HepG2 (cell line): ENCODE data around the gene UNC79. TPM values are rescaled to one million over a fixed set of nuclear protein-coding genes. Genes with fewer than 3 reads are reported as not detected.

Source experiments
- ATAC-seq: fragments of 200-7000 bp; cut with Tn5 transposase; 3 replicates; pipeline ENCODE4 v1.9.1; 2020; ENCODE audit warnings: mild to moderate bottlenecking, moderate library complexity
- BruUV-seq: library from RNA; stranded (reverse); fragments of 400-500 nt; replicated peaks from 2 replicates; lab custom pipeline; 2021; lab: Mats Ljungman, UMichigan
- CTCF ChIA-PET: fragments of 300-600 bp; formaldehyde crosslinking; extraction: SDS; loops from one replicate; lab custom pipeline; 2021; ENCODE audit warnings: low total read pairs, inconsistent platforms, low intra/inter-chr PET ratio; lab: Yijun Ruan, JAX
- POLR2A ChIA-PET: fragments of 350-600 bp; sonication (Branson Sonifier 250); formaldehyde crosslinking; loops from one replicate; lab custom pipeline; 2020; ENCODE audit warnings: antibody characterized with exemption, inconsistent platforms; lab: Yijun Ruan, JAX
- DNase-seq: peaks from one replicate; pipeline ENCODE4 v3.0.0-alpha.2; 2015; ENCODE audit warnings: low spot score
- FAIRE-seq: peaks from 3 replicates; lab custom pipeline; 2011; peaks lifted over from hg19 to GRCh38; lab: Jason Lieb, UNC
- H2AFZ ChIP-seq: one replicate; pipeline ENCODE4 v1.6.1; 2011; ENCODE audit warnings: low read length, inconsistent platforms
- H3K27ac ChIP-seq: fragments of 300-600 bp; 3 replicates; pipeline ENCODE4 v1.8.0; 2011; ENCODE audit warnings: mixed run types, mild to moderate bottlenecking, mixed read lengths, low read length, inconsistent platforms; ENCODE audit not compliant: insufficient read depth; ENCODE audit errors: extremely low read length
- H3K27me3 ChIP-seq, 2 experiments: fragments of 200-600 bp in 1 of 2; 2 replicates in 1 of 2; 3 replicates in 1 of 2; pipeline versions ENCODE4 v1.6.0 to v1.8.0; 2011; ENCODE audit warnings: low read length in 2 of 2, mild to moderate bottlenecking in 2 of 2, moderate library complexity in 2 of 2, inconsistent platforms in 1 of 2; ENCODE audit not compliant: insufficient read depth in 2 of 2, control insufficient read depth in 1 of 2
- H3K36me3 ChIP-seq, 2 experiments: fragments of 200-600 bp in 1 of 2; replicated peaks in 1 of 2; 2 replicates in 1 of 2; 3 replicates in 1 of 2; pipeline versions ENCODE4 v1.5.1 to v1.8.0; 2011; ENCODE audit warnings: low read length in 2 of 2, inconsistent platforms in 1 of 2; ENCODE audit not compliant: insufficient read depth in 2 of 2, control insufficient read depth in 1 of 2
- H3K4me1 ChIP-seq: 2 replicates; pipeline ENCODE4 v1.5.1; 2012; ENCODE audit warnings: low read length, inconsistent platforms; ENCODE audit not compliant: insufficient read depth
- H3K4me2 ChIP-seq: 2 replicates; pipeline ENCODE4 v1.6.0; 2011; ENCODE audit warnings: low read depth, low read length, inconsistent platforms
- H3K4me3 ChIP-seq, 3 experiments: fragments of 200-600 bp in 1 of 3; sonication (generic), shearing (Covaris generic) in 1 of 3; replicated peaks in 1 of 3; 2 replicates each; pipeline ENCODE4 v1.5.1; 2011 to 2016; ENCODE audit warnings: low read length in 3 of 3, inconsistent platforms in 2 of 3, low read depth in 2 of 3, mild to moderate bottlenecking in 2 of 3, control low read depth in 1 of 3, mixed read lengths in 1 of 3; ENCODE audit not compliant: insufficient read depth in 1 of 3
- H3K79me2 ChIP-seq: one replicate; pipeline ENCODE4 v1.6.1; 2011; ENCODE audit warnings: low read length, inconsistent platforms; ENCODE audit not compliant: insufficient read depth
- H3K9ac ChIP-seq: 2 replicates; pipeline ENCODE4 v1.6.0; 2011; ENCODE audit warnings: mild to moderate bottlenecking, low read depth, low read length, inconsistent platforms; ENCODE audit not compliant: insufficient read depth
- H3K9me3 ChIP-seq: 2 replicates; pipeline ENCODE4 v1.5.1; 2012; ENCODE audit warnings: mild to moderate bottlenecking, low read length
- H4K20me1 ChIP-seq: 2 replicates; pipeline ENCODE4 v1.6.0; 2011; ENCODE audit warnings: inconsistent platforms, mild to moderate bottlenecking, low read length, moderate library complexity; ENCODE audit not compliant: insufficient read depth
- HNF4G ChIP-seq, 2 experiments: sonication (generic) in 1 of 2; formaldehyde crosslinking in 1 of 2; IDR thresholded peaks; 2 replicates each; pipeline versions ENCODE4 v1.4.0 to v1.6.1; 2011 to 2020; ENCODE audit warnings: borderline replicate concordance in 2 of 2, low read depth in 2 of 2, mild to moderate bottlenecking in 2 of 2, low read length in 1 of 2, missing genetic modification reagents in 1 of 2, moderate library complexity in 1 of 2
- NR2F2 ChIP-seq: IDR thresholded peaks from 2 replicates; pipeline ENCODE4 v1.6.1; 2012; ENCODE audit warnings: low read depth, inconsistent platforms, borderline replicate concordance
- SMC3 ChIP-seq: IDR thresholded peaks from 2 replicates; pipeline ENCODE4 v1.6.1; 2011; ENCODE audit warnings: low read length, improper control_type of control experiment
- ZFP1 ChIP-seq: IDR thresholded peaks from 2 replicates; pipeline ENCODE4 v1.6.1; 2016
- ZNF235 ChIP-seq: sonication (generic); formaldehyde crosslinking; IDR thresholded peaks from 2 replicates; pipeline ENCODE4 v1.8.1; 2023; ENCODE audit warnings: mild to moderate bottlenecking, missing genetic modification reagents, borderline replicate concordance
- WGBS: methylation state at CpG from one replicate; pipeline ENCODE4 v1.1.6; 2017; ENCODE audit warnings: low lambda C conversion rate; 5-methylcytosine and 5-hydroxymethylcytosine counted together
- in situ Hi-C: cut with HindIII; loops from 2 replicates; pipeline ENCODE4 v1.10.0; 2017; ENCODE audit warnings: low pct_unique_long_range_greater_than_20kb; ENCODE audit not compliant: extremely low pct_ligation_motif_present
- intact Hi-C: fragments of 100-400 bp; cut with micrococcal nuclease; formaldehyde crosslinking; loops from one replicate; pipeline ENCODE4 v1.10.0; 2022; ENCODE audit not compliant: unreplicated experiment
- polyA plus RNA-seq, 8 experiments: library from polyadenylated mRNA; depleted of rRNA in 3 of 8; stranded (reverse) in 7 of 8; unstranded in 1 of 8; fragments of >200 nt; fragmentation: Illumina TruSeq in 4 of 8; extraction: Trizol in 4 of 8; gene quantifications; 2 replicates each; pipeline versions ENCODE4 v1.2.1 to v1.2.3, GENCODE V29; 2011 to 2016; ENCODE audit warnings: low read depth in 4 of 8, missing spikeins in 1 of 8, mixed read lengths in 1 of 8; ENCODE audit not compliant: insufficient read depth in 1 of 8
- total RNA-seq, 5 experiments: library from RNA; depleted of rRNA; stranded (reverse); fragments of >200 nt; fragmentation: Illumina TruSeq; extraction: Trizol; gene quantifications; 2 replicates each; pipeline ENCODE4 v1.2.3, GENCODE V29; 2016; ENCODE audit warnings: low read depth in 1 of 5

The UNC79 gene
- total and polyA plus RNA-seq, 2 of the 13 experiments (the other 11 are each of a cell fraction or from before 2014, with no cell fraction given) = under 0.01 TPM; not detected in 1

GRCh38 chr14:93709249-93709648 is 278.5 kb downstream of the UNC79 start (continued):
- no peak for TF ChIP-seq ZNF235 (CRISPR knock-in tag)

GRCh38 chr14:93712079-93712837 is 281.5 kb downstream of the UNC79 start:
- Histone ChIP-seq H2AFZ (no peak overlapping the region), H3K4me3 (no peak overlapping the region), H3K9ac (no peak overlapping the region), H3K4me1 (peaks cover 13% of the 10 kb centered on the region), H4K20me1 (no peaks in the 10 kb centered on the region), H3K27ac (no peak overlapping the region), H3K9me3 (no peaks in the 10 kb centered on the region), H3K4me2 (no peak overlapping the region), H3K27me3 (peaks cover 0 to 22% of the 10 kb centered on the region in 2 experiments; a peak in 3 of 5 replicates), H3K36me3 (no peaks in the 10 kb centered on the region), H3K79me2 (no peaks in the 10 kb centered on the region)
- 24% methylated on average over 9 of the region's 9 CpGs for WGBS
- intact Hi-C loops = no loop called here
- POLR2A ChIA-PET = no interaction called here
- TF ChIP-seq SMC3 = no peak
- no peak for TF ChIP-seq NR2F2
- TF ChIP-seq HNF4G (IDR thresholded peaks at IDR 0.05; ENCODE audit: borderline replicate concordance, low read depth, low read length) = no peak
- TF ChIP-seq HNF4G (CRISPR knock-in tag; IDR thresholded peaks at IDR 0.05; ENCODE audit: borderline replicate concordance, low read depth) = no peak
- TF ChIP-seq ZFP1 (CRISPR knock-in tag) = no peak
- no TSS peak for BruUV-seq
- in situ Hi-C loops = no loop called here
- no peak for ATAC-seq
- CTCF ChIA-PET = no interaction called here
- no peak for DNase-seq
- FAIRE-seq = no peak
